Stomach smooth muscle (tissue), 2 donors: ENCODE data around the gene CCDC146.
A peak's percentile ranks its signal among the peaks of the same experiment; 100 is the strongest.
"Not testable (repeated sequence)": the region's sequence is repeated elsewhere in the genome, so short reads cannot be mapped to it uniquely, and the experiment has no call there.

Experiments
- H3K27ac ChIP-seq: one replicate; pipeline ENCODE4 v1.7.0; 2013; ENCODE audit warnings: mild to moderate bottlenecking, low read length, inconsistent platforms
- H3K27me3 ChIP-seq, 2 donors: one replicate each; pipeline ENCODE4 v1.7.0; 2013; ENCODE audit warnings: low read length in 2 of 2; ENCODE audit not compliant: insufficient read depth in 2 of 2, control insufficient read depth in 1 of 2
- H3K36me3 ChIP-seq, 2 donors: one replicate each; pipeline ENCODE4 v1.7.0; 2013; ENCODE audit warnings: low read length in 2 of 2; ENCODE audit not compliant: control insufficient read depth in 2 of 2, insufficient read depth in 2 of 2
- H3K4me1 ChIP-seq: one replicate; pipeline ENCODE4 v1.7.0; 2013; ENCODE audit warnings: low read length; ENCODE audit not compliant: control insufficient read depth, insufficient read depth
- H3K4me3 ChIP-seq, 2 donors: one replicate each; pipeline ENCODE4 v1.7.0; 2013; ENCODE audit warnings: low read length in 2 of 2
- H3K9ac ChIP-seq, 2 donors: one replicate each; pipeline ENCODE4 v1.7.0; 2013; ENCODE audit warnings: low read length in 2 of 2, mild to moderate bottlenecking in 1 of 2
- H3K9me3 ChIP-seq, 2 donors: one replicate each; pipeline ENCODE4 v1.7.0; 2013; ENCODE audit warnings: low read length in 2 of 2; ENCODE audit not compliant: control insufficient read depth in 2 of 2
- donor health status: healthy.
- donor health status: Pancreatic carcinoma.

The CCDC146 gene

DNA sequence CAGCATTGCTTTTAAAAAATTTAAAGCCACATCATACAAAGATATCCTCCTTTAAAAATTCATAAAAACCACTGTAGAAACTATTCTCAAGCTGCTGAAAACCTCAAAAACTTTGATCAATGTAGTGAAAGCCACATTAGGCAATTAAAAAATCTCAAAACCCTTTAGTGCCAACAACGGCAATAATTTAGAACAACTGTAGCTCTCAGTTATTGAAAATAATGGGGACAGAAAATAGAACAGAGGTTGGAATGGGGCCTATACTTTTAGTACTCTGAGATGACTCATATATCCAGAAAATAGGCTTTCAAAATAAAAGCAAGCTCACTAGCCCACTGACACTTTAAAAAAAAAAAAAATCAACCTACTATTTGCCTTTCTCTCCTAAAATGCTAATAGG is 206.3 kb downstream of the CCDC146 start:
- peak overlapping the region in 1 of 2 donors; percentile 55 for H3K4me3 ChIP-seq
- H3K4me1 ChIP-seq, result peaks cover 34% of the 10 kb centered on the region
- H3K27me3 ChIP-seq, result no peaks in the 10 kb centered on the region
- H3K36me3 ChIP-seq, result no peaks in the 10 kb centered on the region
- peak overlapping the region; percentile 84 for H3K27ac ChIP-seq
- no peaks in the 10 kb centered on the region for H3K9me3 ChIP-seq
- H3K9ac ChIP-seq, result peak overlapping the region; percentile 34 to 47

DNA sequence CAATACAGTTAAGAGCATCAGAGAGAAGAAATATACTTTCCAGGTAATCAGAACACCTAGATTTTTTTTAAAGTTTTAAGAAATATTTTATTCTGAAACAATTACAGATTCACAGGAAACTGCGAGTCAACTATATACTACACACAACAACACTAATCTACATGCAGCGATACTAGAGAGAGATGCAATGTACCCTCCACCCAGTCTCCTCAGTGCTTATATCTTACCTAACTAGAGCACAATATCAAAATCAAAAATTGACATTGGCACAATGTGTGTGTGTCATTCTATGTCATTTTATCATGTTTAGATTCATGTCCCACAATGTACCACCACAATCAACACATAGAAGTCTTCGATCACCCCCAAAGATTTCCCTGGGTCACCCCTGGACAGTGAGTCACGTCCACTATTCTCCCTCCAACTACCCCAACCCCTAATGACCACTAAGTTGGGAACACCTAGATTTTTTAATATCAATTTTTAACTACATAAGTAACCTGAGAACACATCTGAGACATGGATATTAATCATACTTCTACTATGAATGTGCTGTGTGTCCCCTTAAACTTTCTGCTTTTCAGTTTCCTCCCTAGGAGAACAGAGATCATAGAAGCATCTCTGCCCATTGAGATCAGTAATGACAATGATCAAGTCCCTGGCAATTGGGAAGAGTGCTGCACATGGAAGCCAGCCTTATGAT is 207.2 kb downstream of the CCDC146 start:
- Histone ChIP-seq H3K27me3 (no peaks in the 10 kb centered on the region), H3K9ac (no peak overlapping the region), H3K9me3 (no peaks in the 10 kb centered on the region), H3K4me1 (peaks cover 34% of the 10 kb centered on the region), H3K4me3 (no peak overlapping the region), H3K36me3 (no peaks in the 10 kb centered on the region), H3K27ac (peak overlapping the region; percentile 13)

DNA sequence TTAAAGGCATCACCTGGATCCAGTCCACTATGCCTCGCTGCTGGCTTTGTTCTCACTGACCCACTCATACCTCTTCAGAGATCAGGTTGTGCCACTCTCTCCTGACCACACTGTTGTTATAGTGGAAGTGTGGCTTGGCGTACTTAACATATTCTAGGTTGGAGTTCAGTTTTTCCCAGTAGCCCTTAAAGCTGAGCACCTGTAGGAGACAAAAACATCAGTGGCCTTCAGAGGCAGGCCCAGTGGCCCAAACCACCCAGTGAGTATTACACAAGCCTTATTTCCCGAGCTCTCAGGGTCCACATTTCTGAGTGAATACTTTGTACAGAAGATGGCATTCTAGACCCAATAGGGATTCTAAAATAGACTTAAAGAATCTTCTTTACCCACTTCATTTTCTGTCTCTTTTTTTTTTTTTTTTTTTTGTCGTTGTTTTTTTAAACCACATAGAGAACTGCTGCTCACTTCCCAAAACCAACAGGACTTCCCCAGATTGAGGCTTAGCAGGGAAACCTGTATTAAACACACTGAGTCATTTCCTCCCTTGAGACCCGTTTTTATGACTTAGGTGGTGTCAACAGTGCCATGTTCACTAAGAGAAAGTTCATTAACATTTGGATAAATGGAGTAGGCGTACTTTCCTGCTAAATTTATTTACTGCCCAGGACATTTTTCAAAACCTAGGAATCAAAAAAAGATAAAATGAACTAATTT is 207.9 kb downstream of the CCDC146 start:
- no peak overlapping the region for H3K9ac ChIP-seq
- peaks cover 37% of the 10 kb centered on the region for H3K4me1 ChIP-seq
- H3K4me3 ChIP-seq, result no peak overlapping the region
- H3K27me3 ChIP-seq, result no peaks in the 10 kb centered on the region
- H3K36me3 ChIP-seq, result no peaks in the 10 kb centered on the region
- H3K27ac ChIP-seq, result peak overlapping the region; percentile 13
- no peaks in the 10 kb centered on the region for H3K9me3 ChIP-seq

DNA sequence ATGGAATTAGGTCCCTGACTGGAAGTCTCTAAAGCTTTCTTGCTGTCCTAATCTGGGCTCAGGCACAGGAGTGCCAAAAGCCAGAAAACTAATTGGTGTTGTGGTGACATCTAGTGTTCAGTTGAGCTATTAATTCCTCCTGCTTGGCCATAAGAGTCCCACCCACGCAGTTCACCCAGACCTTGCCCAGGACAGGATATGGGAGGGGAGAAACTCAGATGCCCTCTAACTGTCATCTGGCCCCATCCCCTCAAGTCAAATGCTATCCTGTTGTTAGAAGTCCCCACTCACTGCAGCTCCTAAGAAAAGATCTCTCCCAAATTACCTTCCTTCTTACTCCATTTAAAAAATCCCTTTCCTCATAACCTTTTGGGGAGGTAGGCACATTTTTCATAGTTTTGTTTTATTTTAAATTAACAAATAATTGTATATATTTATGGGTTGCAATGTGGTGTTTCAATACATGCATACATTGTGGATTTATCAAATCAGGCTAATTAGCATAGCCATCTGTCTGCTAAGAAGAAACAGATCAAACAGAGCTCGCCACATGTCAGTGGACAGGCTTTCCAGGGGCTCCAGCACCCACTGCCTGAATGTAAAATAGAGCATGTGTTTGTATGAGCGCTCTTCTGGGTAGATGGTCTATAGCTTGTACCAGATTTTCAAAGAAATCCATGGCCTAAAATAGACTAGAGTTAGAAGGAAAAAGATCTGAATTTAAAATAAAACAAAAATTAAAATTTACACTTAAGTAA is 209.7 kb downstream of the CCDC146 start:
- no peak overlapping the region for H3K9ac ChIP-seq
- peaks cover 25% of the 10 kb centered on the region for H3K4me1 ChIP-seq
- H3K27ac ChIP-seq, result no peak overlapping the region

DNA sequence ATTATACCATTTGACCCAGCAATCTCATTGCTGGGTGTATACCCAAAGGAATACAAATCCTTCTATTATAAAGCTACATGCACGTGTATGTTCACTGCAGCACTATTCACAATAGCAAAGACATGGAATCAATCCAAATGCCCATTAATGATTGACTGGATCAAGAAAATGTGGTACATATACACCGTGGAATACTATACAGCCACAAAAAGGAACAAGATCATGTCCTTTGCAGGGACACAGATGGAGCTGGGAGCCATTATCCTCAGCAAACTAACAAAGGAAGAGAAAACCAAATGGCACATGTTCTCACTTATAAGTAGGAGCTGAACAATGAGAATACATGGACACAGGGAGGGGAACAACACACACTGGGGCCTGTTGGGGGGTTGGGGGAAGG is 211.6 kb downstream of the CCDC146 start:
- H3K27ac ChIP-seq, H3K9me3 ChIP-seq, H3K27me3 ChIP-seq, H3K4me3 ChIP-seq, H3K36me3 ChIP-seq, H3K9ac ChIP-seq: not testable (repeated sequence)
- H3K4me1 ChIP-seq, result peaks cover 12% of the 10 kb centered on the region

More for the DNA sequence above, 209.7 kb downstream of the CCDC146 start:
- Histone ChIP-seq H3K4me3 (no peak overlapping the region), H3K9me3 (no peaks in the 10 kb centered on the region), H3K27me3 (no peaks in the 10 kb centered on the region), H3K36me3 (no peaks in the 10 kb centered on the region)

DNA sequence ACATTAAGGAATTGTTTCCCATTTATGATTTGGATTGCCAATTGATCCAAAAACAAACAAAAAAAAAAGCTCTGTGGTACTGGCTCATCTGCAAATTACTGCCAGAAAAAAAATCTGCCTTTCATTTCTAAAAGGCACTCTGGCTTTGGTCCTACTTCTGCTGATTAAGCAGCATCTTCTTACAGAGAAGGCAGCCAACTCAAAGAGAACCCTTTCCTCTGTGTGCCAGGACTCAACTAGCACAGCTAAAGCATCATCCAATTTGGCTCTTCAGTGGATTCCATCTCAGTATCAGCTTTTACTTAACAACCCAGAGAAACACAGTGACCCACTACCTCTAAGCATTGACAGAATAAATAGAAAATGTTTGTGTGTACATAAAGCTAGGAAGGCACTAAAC is 213.2 kb downstream of the CCDC146 start:
- Histone ChIP-seq H3K9ac (no peak overlapping the region), H3K27ac (peak overlapping the region; percentile 33), H3K4me1 (peaks cover 14% of the 10 kb centered on the region), H3K4me3 (no peak overlapping the region), H3K27me3 (no peaks in the 10 kb centered on the region), H3K36me3 (no peaks in the 10 kb centered on the region), H3K9me3 (no peaks in the 10 kb centered on the region)

DNA sequence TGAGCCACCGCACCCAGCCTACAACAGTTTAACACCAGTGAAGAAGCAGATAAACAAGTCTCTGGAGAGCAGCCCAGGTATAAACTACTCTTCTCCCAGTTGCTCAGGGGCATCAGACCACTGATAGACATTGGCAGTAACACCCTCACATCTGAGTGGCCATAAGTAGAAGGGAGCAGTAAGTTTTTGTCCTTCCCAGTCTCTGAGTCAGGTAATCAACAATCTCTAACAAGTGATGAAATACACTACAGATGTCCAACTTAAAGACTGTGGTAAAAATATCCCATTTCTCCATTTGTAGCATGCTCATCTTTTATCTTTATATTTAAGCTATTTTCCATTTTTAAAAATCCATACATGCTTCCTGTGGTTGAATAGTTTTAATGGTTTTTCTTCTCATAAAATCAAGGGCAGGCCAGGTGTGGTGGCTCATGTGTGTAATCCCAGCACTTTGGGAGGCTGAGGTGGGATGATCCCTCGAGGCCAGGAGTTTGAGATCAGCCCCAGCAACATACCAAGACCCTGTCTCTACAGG is 215.1 kb downstream of the CCDC146 start:
- H3K4me1 ChIP-seq, result peaks cover 9% of the 10 kb centered on the region
- H3K9me3 ChIP-seq, result no peaks in the 10 kb centered on the region
- no peak overlapping the region for H3K9ac ChIP-seq
- no peaks in the 10 kb centered on the region for H3K36me3 ChIP-seq
- no peak overlapping the region for H3K27ac ChIP-seq
- H3K27me3 ChIP-seq, result no peaks in the 10 kb centered on the region
- H3K4me3 ChIP-seq, result no peak overlapping the region

DNA sequence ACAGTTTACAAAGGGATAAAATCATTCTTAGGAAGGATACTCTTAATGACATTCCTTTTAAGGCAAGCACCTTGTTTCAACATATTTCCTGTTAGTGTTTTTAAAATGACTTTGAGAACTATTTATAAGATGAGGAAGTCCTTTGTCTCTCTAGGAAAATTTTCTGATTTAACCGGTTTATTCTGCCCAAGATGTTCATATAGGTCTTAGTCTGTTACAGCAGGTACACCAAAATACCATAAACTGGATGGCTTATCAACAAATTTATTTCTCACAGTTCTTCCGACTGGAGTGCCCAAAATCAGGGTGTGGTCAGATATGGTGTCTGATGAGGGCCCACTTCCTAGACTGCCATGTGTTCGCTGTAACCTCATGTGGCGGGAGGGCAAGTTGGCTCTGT is 215.8 kb downstream of the CCDC146 start:
- Histone ChIP-seq H3K27ac (no peak overlapping the region), H3K36me3 (no peaks in the 10 kb centered on the region), H3K9me3 (no peaks in the 10 kb centered on the region), H3K4me1 (peaks cover 9% of the 10 kb centered on the region), H3K4me3 (no peak overlapping the region), H3K9ac (no peak overlapping the region), H3K27me3 (no peaks in the 10 kb centered on the region)

DNA sequence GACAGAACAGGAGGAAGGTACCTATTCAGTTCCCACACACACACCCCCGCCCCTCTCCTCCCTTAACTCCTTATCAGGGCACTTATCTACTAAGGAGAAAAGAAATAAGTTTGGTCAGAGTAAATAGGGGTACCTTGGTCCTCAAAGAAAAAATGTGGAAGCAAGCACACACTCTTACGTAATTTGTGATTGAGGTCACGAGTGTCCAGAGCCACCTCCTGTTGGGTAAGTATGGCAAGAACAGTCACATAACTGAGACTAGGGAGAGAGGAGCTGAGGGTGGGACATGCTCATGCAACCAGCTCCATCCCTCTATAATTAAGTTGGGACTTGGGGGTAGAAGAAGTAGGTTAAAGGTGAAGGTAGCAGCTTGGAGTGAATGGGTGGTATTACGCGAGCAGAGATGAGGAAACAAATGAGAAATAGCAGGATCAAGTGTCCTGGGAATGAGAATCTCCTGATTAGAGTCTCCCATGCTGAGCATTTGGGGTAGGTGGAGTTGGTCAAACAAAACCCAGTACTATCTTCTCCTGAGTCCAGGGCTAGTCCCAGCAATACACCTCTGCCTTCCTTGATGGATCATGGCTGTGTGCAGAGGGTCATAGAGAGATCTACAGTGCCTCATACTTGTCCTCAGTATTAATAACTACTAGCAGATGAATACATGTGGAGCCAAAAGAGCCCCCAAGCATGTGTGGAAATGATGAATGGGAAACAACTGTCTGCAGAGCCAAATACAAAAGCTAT is 216.6 kb downstream of the CCDC146 start:
- Histone ChIP-seq H3K9ac (no peak overlapping the region), H3K36me3 (no peaks in the 10 kb centered on the region), H3K9me3 (no peaks in the 10 kb centered on the region), H3K4me1 (peaks cover 9% of the 10 kb centered on the region), H3K27me3 (no peaks in the 10 kb centered on the region), H3K4me3 (no peak overlapping the region), H3K27ac (no peak overlapping the region)

DNA sequence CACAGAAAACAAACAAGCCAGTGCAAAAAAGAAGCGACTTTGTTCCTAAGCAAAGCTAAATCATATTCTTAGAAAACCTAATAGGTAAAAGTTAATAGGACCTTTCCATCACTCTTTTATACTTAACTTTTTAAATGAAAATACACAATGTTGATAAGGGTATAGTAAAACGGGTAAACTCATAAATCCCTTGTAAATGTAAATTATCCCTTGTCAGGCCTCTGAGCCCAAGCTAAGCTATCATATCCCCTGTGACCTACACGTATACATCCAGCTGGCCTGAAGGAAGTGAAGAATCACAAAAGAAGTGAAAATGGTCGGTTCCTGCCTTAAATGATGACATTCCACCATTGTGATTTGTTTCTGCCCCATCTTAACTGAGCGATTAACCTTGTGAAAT is 217.3 kb downstream of the CCDC146 start:
- Histone ChIP-seq H3K4me1 (peaks cover 9% of the 10 kb centered on the region), H3K9ac (no peak overlapping the region), H3K9me3 (no peaks in the 10 kb centered on the region), H3K4me3 (no peak overlapping the region), H3K27me3 (no peaks in the 10 kb centered on the region), H3K36me3 (no peaks in the 10 kb centered on the region), H3K27ac (no peak overlapping the region)
